ENCODE measurements around the gene EOLA2.
"Not testable (repeated sequence)": the region's sequence is repeated elsewhere in the genome, so short reads cannot be mapped to it uniquely, and the experiment has no call there.

DNA sequence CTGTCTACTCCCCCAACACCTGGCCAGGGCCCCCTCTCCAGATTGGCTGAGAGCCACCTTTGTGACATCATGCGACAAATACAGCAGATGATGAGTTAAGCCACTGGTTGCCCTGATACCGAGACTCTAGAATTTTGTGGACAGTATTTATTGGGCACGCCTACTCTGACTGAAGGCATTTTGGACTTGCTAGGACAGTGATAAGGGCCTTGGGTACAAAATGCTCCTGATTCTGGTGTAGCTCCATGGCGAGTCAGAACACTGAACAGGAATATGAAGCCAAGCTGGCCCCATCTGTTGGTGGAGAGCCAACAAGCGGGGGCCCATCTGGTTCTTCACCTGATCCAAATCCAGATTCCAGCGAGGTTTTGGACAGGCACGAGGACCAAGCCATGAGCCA lies 8.9 kb downstream of the EOLA2 start, which contains the start of gene HSFX4:
- not testable (repeated sequence) for TF ChIP-seq GATA2 (IDR thresholded peaks at IDR 0.05; ENCODE audit: insufficient read depth, insufficient read length, low read depth, low read length); POLR2A (IDR thresholded peaks at IDR 0.05; ENCODE audit: low read depth, low read length); JUN (IDR thresholded peaks at IDR 0.05; ENCODE audit: borderline replicate concordance, insufficient read depth, insufficient read length, low read depth)
- TF ChIP-seq, protein P1, sequence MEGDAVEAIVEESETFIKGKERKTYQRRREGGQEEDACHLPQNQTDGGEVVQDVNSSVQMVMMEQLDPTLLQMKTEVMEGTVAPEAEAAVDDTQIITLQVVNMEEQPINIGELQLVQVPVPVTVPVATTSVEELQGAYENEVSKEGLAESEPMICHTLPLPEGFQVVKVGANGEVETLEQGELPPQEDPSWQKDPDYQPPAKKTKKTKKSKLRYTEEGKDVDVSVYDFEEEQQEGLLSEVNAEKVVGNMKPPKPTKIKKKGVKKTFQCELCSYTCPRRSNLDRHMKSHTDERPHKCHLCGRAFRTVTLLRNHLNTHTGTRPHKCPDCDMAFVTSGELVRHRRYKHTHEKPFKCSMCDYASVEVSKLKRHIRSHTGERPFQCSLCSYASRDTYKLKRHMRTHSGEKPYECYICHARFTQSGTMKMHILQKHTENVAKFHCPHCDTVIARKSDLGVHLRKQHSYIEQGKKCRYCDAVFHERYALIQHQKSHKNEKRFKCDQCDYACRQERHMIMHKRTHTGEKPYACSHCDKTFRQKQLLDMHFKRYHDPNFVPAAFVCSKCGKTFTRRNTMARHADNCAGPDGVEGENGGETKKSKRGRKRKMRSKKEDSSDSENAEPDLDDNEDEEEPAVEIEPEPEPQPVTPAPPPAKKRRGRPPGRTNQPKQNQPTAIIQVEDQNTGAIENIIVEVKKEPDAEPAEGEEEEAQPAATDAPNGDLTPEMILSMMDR (IDR thresholded peaks at IDR 0.05; ENCODE audit: extremely low read depth in 1 of 2, insufficient read depth in 1 of 2, low read depth in 1 of 2, low read length in 2 of 2) = not testable (repeated sequence)
- TF ChIP-seq, protein P2, sequence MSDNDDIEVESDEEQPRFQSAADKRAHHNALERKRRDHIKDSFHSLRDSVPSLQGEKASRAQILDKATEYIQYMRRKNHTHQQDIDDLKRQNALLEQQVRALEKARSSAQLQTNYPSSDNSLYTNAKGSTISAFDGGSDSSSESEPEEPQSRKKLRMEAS (IDR thresholded peaks at IDR 0.05; ENCODE audit: insufficient read depth, insufficient read length) = not testable (repeated sequence)
